Naive thymus-derived CD4-positive, alpha-beta T cell (primary cell): ENCODE data around the gene HLA-DOA. TPM values are rescaled to one million over a fixed set of nuclear protein-coding genes. Genes with fewer than 3 reads are reported as not detected.

Source experiments
- ATAC-seq: fragments of 150-1000 bp; cut with Tn5 transposase; 2 replicates; pipeline ENCODE4 v1.10.0; 2021; ENCODE audit warnings: mild to moderate bottlenecking, moderate library complexity
- CTCF ChIA-PET: fragments of 350-600 bp; sonication (Branson Sonifier 250); formaldehyde crosslinking; loops from one replicate; lab custom pipeline; 2021; ENCODE audit warnings: antibody characterized with exemption; lab: Charles Lee
- POLR2A ChIA-PET: fragments of 350-600 bp; sonication (Branson Sonifier 250); formaldehyde crosslinking; loops from one replicate; lab custom pipeline; 2021; ENCODE audit warnings: antibody characterized with exemption, inconsistent platforms; lab: Charles Lee
- DNase-seq, 9 donors: peaks; one replicate each; pipeline versions ENCODE4 v3.0.0 to v3.0.0-alpha.2; 2020 to 2022; ENCODE audit warnings: mixed read lengths in 1 of 9
- H3K27ac ChIP-seq: one replicate; pipeline ENCODE4 v1.7.0; 2013; ENCODE audit warnings: mild to moderate bottlenecking, low read depth, low read length, moderate library complexity
- H3K27me3 ChIP-seq, 2 donors: one replicate each; pipeline ENCODE4 v1.7.0; 2013; ENCODE audit warnings: low read length in 2 of 2, mild to moderate bottlenecking in 2 of 2, moderate library complexity in 2 of 2; ENCODE audit not compliant: control insufficient read depth in 2 of 2, insufficient read depth in 2 of 2
- H3K36me3 ChIP-seq, 3 experiments: 1 replicate in 2 of 3; 2 replicates in 1 of 3; pipeline ENCODE4 v1.7.0; 2013; ENCODE audit warnings: low read length in 3 of 3, mild to moderate bottlenecking in 3 of 3, moderate library complexity in 1 of 3; ENCODE audit not compliant: insufficient read depth in 3 of 3, control insufficient read depth in 2 of 3
- H3K4me1 ChIP-seq, 2 donors: one replicate each; pipeline ENCODE4 v1.7.0; 2013; ENCODE audit warnings: low read length in 2 of 2, mild to moderate bottlenecking in 2 of 2, moderate library complexity in 1 of 2; ENCODE audit not compliant: control insufficient read depth in 2 of 2, insufficient read depth in 2 of 2
- H3K4me3 ChIP-seq: 2 replicates; pipeline ENCODE4 v1.7.0; 2013; ENCODE audit warnings: mild to moderate bottlenecking, low read length
- H3K9me3 ChIP-seq, 3 experiments: 1 replicate in 2 of 3; 2 replicates in 1 of 3; pipeline ENCODE4 v1.7.0; 2013; ENCODE audit warnings: low read length in 3 of 3; ENCODE audit not compliant: control insufficient read depth in 2 of 3
- H3K27ac Mint-ChIP-seq, 9 donors: one replicate each; pipeline ENCODE4 v1.8.0; 2020 to 2022; ENCODE audit warnings: mixed read lengths in 9 of 9, mild to moderate bottlenecking in 8 of 9, moderate library complexity in 5 of 9, inconsistent platforms in 2 of 9
- H3K27me3 Mint-ChIP-seq, 5 donors: one replicate each; pipeline ENCODE4 v1.8.0; 2021 to 2022; ENCODE audit warnings: mixed read lengths in 5 of 5, mild to moderate bottlenecking in 1 of 5
- H3K36me3 Mint-ChIP-seq, 5 donors: one replicate each; pipeline ENCODE4 v1.8.0; 2020 to 2022; ENCODE audit warnings: mixed read lengths in 5 of 5, mild to moderate bottlenecking in 3 of 5, inconsistent platforms in 1 of 5
- H3K4me1 Mint-ChIP-seq, 7 donors: one replicate each; pipeline ENCODE4 v1.8.0; 2020 to 2022; ENCODE audit warnings: mixed read lengths in 7 of 7, mild to moderate bottlenecking in 3 of 7, inconsistent platforms in 1 of 7
- H3K4me3 Mint-ChIP-seq, 10 donors: one replicate each; pipeline ENCODE4 v1.8.0; 2020 to 2022; ENCODE audit warnings: mild to moderate bottlenecking in 10 of 10, mixed read lengths in 10 of 10, moderate library complexity in 6 of 10, inconsistent platforms in 2 of 10
- H3K9me3 Mint-ChIP-seq, 11 donors: one replicate each; pipeline ENCODE4 v1.8.0; 2020 to 2022; ENCODE audit warnings: mixed read lengths in 11 of 11, mild to moderate bottlenecking in 4 of 11, inconsistent platforms in 1 of 11, moderate library complexity in 1 of 11
- intact Hi-C, 2 donors: fragments of 100-400 bp; cut with micrococcal nuclease; formaldehyde crosslinking; loops; one replicate each; pipeline ENCODE4 v1.15.1; 2023
- polyA plus RNA-seq, 2 donors: library from polyadenylated mRNA; unstranded; fragments of 300-500 nt; fragmentation: Illumina TruSeq; gene quantifications; one replicate each; pipeline ENCODE4 v1.2.3, GENCODE V29; 2021
- total RNA-seq, 6 experiments: library from RNA in 5 of 6; stranded (reverse) in 5 of 6; gene quantifications; 1 replicate in 5 of 6; 2 replicates in 1 of 6; pipeline ENCODE4 v1.2.3 and lab custom pipeline; 2021 to 2026

Gene HLA-DOA
- total and polyA plus RNA-seq, 7 experiments from 2014 or later: 3.0 to 10.5 (median 5.4) TPM

DNA sequence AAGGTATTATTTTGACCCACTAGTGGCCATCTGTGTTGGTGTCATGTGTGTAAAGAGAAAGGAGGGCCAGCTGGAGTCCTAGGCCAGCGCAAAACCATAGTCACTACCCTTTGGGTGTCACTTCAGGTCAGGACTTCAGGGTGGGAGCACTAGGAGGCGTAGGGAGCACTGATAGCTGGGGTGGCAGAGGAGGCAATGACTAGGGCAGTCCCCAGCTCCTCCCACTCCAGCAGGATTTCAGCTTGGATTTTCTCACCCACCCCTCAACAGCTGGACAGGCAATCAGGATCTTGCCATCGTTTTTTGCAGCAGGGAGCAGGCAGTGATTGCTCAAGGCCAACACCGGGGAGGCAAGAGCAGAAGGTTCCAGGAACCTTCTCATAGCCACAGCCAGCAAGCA, 4.2 kb upstream of the HLA-DOA start:
- no peak overlapping the region for H3K27ac Mint-ChIP-seq
- no peaks in the 10 kb centered on the region for H3K9me3 ChIP-seq
- no peak for DNase-seq
- H3K27ac ChIP-seq: no peak overlapping the region
- POLR2A ChIA-PET: interaction anchor here (0.7 kb wide), 1 partner anchor 235 kb away, joined by 3 read pairs; no protein-coding TSS in a partner anchor
- CTCF ChIA-PET: interaction anchor here (0.7 to 2.2 kb wide), 6 partner anchors 62 to 258 kb away, joined by 3 to 10 read pairs (median 4); partner anchors contain the start of genes HLA-DPB1, RPS18 and VPS52
- ATAC-seq: no peak
- H3K36me3 ChIP-seq: no peaks in the 10 kb centered on the region
- no peaks in the 10 kb centered on the region for H3K36me3 Mint-ChIP-seq
- peaks cover 0 to 1% (median 0%) of the 10 kb centered on the region in 11 donors for H3K9me3 Mint-ChIP-seq
- H3K4me1 Mint-ChIP-seq: peaks cover 16 to 35% (median 24%) of the 10 kb centered on the region in 7 donors
- H3K27me3 ChIP-seq: no peaks in the 10 kb centered on the region
- H3K4me3 ChIP-seq: no peak overlapping the region
- peaks cover 3 to 23% of the 10 kb centered on the region in 2 donors for H3K4me1 ChIP-seq
- H3K27me3 Mint-ChIP-seq: peaks cover 0 to 33% (median 2%) of the 10 kb centered on the region in 5 donors
- H3K4me3 Mint-ChIP-seq: no peak overlapping the region
- intact Hi-C loops: loop anchor here (1.0 to 2.0 kb wide), 5 partner anchors 69 to 235 kb away; no protein-coding TSS in a partner anchor

DNA sequence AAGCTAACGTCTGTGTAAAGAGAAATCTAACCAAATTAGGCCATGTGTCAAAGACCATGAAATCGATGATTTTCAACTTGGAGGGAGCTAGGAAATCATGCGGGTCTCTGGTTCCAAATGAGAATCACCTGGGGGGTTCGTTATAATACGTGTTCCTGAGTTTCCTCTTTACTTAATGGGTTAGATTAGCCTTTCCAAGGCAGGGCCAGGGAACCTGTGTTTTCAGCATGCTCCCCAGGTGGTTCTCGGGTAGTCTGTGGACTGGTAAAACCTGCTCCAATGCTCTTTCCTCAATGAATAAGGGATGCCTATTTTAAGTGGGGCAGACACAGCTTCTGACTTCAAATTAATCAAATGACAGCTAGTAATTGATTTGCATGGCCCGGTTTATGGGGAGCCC, 965 bp upstream of the HLA-DOA start:
- POLR2A ChIA-PET: interaction anchor here (0.7 to 1.2 kb wide), 2 partner anchors 10 to 47 kb away, joined by 3 read pairs; no protein-coding TSS in a partner anchor
- Histone ChIP-seq H3K4me1 (peaks cover 0 to 18% of the 10 kb centered on the region in 2 donors), H3K9me3 (no peaks in the 10 kb centered on the region), H3K36me3 (no peaks in the 10 kb centered on the region), H3K27me3 (no peaks in the 10 kb centered on the region), H3K27ac (no peak overlapping the region), H3K4me3 (no peak overlapping the region)
- no peak for DNase-seq
- ATAC-seq: no peak
- Mint-ChIP-seq H3K4me1 (peaks cover 13 to 27% (median 19%) of the 10 kb centered on the region in 7 donors), H3K27ac (no peak overlapping the region), H3K27me3 (peaks cover 0 to 41% (median 2%) of the 10 kb centered on the region in 5 donors), H3K4me3 (no peak overlapping the region), H3K36me3 (no peaks in the 10 kb centered on the region), H3K9me3 (peaks cover 0 to 2% (median 0%) of the 10 kb centered on the region in 11 donors)
- CTCF ChIA-PET: interaction anchor here (0.7 to 0.9 kb wide), 2 partner anchors 15 to 268 kb away, joined by 3 read pairs; no protein-coding TSS in a partner anchor
- intact Hi-C loops: no loop called here

DNA sequence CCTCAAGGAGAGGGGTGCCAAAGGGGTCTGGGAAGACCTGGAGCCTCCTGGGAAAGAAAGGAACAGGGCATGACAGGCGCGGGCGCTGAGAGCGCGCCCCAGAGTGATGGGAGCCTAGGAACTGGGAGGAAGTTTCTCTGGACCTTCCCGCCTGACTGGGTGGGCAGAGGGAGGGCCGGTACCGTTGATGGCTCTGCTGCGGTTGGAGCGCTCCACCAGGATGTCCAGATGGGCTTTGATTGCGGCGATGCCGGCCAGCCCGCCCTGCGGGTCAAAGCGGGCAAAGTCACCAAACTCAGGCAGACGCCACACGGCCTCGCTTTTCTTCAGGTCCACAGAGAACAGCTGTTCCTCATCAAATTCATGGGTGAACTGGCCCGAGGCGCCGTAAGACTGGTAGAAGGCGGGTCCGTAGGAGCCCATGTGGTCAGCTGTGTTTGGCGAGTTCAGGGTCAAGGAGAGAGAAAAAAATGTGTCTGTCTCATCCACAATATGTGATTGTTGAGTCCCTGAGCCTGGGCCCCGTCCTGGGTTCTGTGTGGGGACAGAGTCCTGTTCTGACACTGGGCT, 1.5 kb downstream of the HLA-DOA start:
- no peaks in the 10 kb centered on the region for H3K36me3 Mint-ChIP-seq
- intact Hi-C loops: no loop called here

DNA sequence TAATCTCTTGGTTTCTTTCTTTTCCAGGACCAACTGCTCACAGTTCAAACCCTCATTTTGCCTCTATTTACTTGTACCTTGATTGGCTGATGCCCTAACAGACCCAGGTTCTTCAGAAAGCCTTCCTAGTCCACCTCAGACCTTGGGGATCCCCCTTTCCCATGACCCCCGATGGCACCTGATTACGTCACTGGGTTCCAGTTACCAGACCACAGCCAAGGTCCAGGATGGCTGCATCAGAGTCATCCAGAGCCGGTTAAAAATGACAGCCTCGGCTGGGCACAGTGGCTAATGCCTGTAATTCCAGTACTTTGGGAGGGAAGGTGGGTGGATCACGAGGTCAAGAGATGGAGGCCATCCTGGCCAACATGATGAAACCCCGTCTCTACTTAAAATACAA, 4.5 kb downstream of the HLA-DOA start:
- Histone ChIP-seq H3K27ac (no peak overlapping the region), H3K9me3 (no peaks in the 10 kb centered on the region), H3K36me3 (no peaks in the 10 kb centered on the region), H3K27me3 (no peaks in the 10 kb centered on the region), H3K4me3 (no peak overlapping the region), H3K4me1 (peaks cover 0 to 10% of the 10 kb centered on the region in 2 donors)
- peaks cover 0 to 2% (median 0%) of the 10 kb centered on the region in 11 donors for H3K9me3 Mint-ChIP-seq
- no peaks in the 10 kb centered on the region for H3K36me3 Mint-ChIP-seq
- H3K4me1 Mint-ChIP-seq: peaks cover 17 to 28% (median 26%) of the 10 kb centered on the region in 7 donors
- ChIA-PET CTCF (interaction anchor here (0.6 to 1.4 kb wide), 2 partner anchors 10 to 1098 kb away, joined by 3 to 4 read pairs; no protein-coding TSS in a partner anchor), POLR2A (no interaction called here)
- DNase-seq (no peak), ATAC-seq (no peak)
- intact Hi-C loops: no loop called here
- H3K27me3 Mint-ChIP-seq: peaks cover 10 to 56% (median 15%) of the 10 kb centered on the region in 5 donors
- no peak overlapping the region for H3K27ac Mint-ChIP-seq
- H3K4me3 Mint-ChIP-seq: no peak overlapping the region

More for the DNA sequence above, 1.5 kb downstream of the HLA-DOA start:
- H3K27me3 ChIP-seq: no peaks in the 10 kb centered on the region
- no peaks in the 10 kb centered on the region for H3K9me3 ChIP-seq
- DNase-seq (no peak), ATAC-seq (no peak)
- no peak overlapping the region for H3K4me3 ChIP-seq
- H3K4me1 Mint-ChIP-seq: peaks cover 11 to 22% (median 15%) of the 10 kb centered on the region in 7 donors
- CTCF ChIA-PET: no interaction called here
- peak overlapping the region in 4 of 9 donors; percentile 38 to 73 (median 62) for H3K27ac Mint-ChIP-seq
- POLR2A ChIA-PET: interaction anchor here (1.2 kb wide), 1 partner anchor 36 kb away, joined by 4 read pairs; no protein-coding TSS in a partner anchor
- H3K4me1 ChIP-seq: peaks cover 0 to 14% of the 10 kb centered on the region in 2 donors
- peaks cover 0 to 47% (median 8%) of the 10 kb centered on the region in 5 donors for H3K27me3 Mint-ChIP-seq
- peaks cover 0 to 2% (median 0%) of the 10 kb centered on the region in 11 donors for H3K9me3 Mint-ChIP-seq
- H3K4me3 Mint-ChIP-seq: peak overlapping the region in 8 of 10 donors; percentile 1 to 86 (median 66)
- no peaks in the 10 kb centered on the region for H3K36me3 ChIP-seq
- no peak overlapping the region for H3K27ac ChIP-seq

DNA sequence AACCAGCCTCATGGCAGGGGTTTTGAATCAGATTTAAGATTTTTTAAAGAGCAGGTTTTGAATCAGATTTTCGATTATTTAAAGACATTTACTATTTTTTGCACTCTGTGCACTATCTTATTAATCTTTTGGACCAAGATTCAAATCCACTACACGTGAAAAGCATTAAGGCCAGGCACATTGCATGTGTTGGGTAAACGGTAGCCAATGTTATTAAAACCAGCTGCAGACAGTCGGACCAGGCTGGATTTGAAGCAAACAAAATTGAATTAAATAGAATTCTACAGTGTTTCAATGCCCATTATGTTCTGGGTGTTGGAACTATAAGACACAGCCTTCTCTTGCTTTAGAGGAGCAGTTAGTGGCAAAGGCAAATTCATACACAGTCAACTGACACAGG, 7.7 kb downstream of the HLA-DOA start:
- POLR2A ChIA-PET: interaction anchor here (0.6 kb wide), 1 partner anchor 236 kb away, joined by 3 read pairs; no protein-coding TSS in a partner anchor
- DNase-seq: no peak

DNA sequence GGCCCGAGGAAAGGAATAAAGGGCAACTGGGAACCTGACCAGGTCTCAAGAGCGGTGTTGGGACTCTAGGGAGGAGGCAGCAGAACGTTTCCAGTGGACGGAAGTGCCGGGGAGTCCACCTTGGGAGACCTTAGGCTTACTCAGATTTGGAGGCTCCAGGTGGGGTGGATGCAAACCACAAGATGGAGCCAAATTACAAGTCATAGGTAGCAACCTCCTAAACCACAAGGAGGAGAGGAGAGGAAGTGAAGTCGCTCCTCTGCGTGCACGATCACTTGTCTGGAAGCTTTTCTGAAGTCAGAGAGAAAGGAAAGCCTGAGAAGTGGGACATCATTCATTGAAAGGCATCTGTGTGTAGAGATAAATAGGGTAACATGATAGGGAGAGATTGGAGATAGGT, 9.3 kb downstream of the HLA-DOA start:
- Histone ChIP-seq H3K27ac (no peak overlapping the region), H3K36me3 (no peaks in the 10 kb centered on the region), H3K4me3 (no peak overlapping the region), H3K9me3 (no peaks in the 10 kb centered on the region), H3K27me3 (no peaks in the 10 kb centered on the region), H3K4me1 (no peaks in the 10 kb centered on the region)
- Mint-ChIP-seq H3K36me3 (no peaks in the 10 kb centered on the region), H3K27ac (peak overlapping the region in 2 of 9 donors; percentile 18 to 60), H3K9me3 (no peaks in the 10 kb centered on the region), H3K4me1 (peaks cover 7 to 13% (median 8%) of the 10 kb centered on the region in 7 donors), H3K27me3 (peaks cover 10 to 58% (median 25%) of the 10 kb centered on the region in 5 donors), H3K4me3 (peak overlapping the region in 4 of 10 donors; percentile 6 to 45 (median 20))
- intact Hi-C loops: no loop called here
- ChIA-PET CTCF (interaction anchor here (0.8 to 1.5 kb wide), 2 partner anchors 73 to 160 kb away, joined by 3 read pairs; no protein-coding TSS in a partner anchor), POLR2A (interaction anchor here (1.3 to 1.6 kb wide), 2 partner anchors 10 to 28 kb away, joined by 3 to 4 read pairs; partner anchors contain the start of gene HLA-DOA)
- ATAC-seq: peak; percentile 70
- peak in 7 of 9 donors; percentile 22 to 58 (median 41) for DNase-seq

More for the DNA sequence above, 7.7 kb downstream of the HLA-DOA start:
- Mint-ChIP-seq H3K27me3 (peaks cover 10 to 48% (median 25%) of the 10 kb centered on the region in 5 donors), H3K36me3 (no peaks in the 10 kb centered on the region), H3K4me1 (peaks cover 7 to 13% (median 8%) of the 10 kb centered on the region in 7 donors), H3K27ac (no peak overlapping the region), H3K4me3 (no peak overlapping the region), H3K9me3 (no peaks in the 10 kb centered on the region)
- no peaks in the 10 kb centered on the region for H3K4me1 ChIP-seq
- intact Hi-C loops: no loop called here
- ATAC-seq: no peak
- no peaks in the 10 kb centered on the region for H3K36me3 ChIP-seq
- no peak overlapping the region for H3K4me3 ChIP-seq
- H3K9me3 ChIP-seq: no peaks in the 10 kb centered on the region
- no peaks in the 10 kb centered on the region for H3K27me3 ChIP-seq
- H3K27ac ChIP-seq: no peak overlapping the region
- CTCF ChIA-PET: interaction anchor here (0.5 kb wide), 1 partner anchor 258 kb away, joined by 4 read pairs; no protein-coding TSS in a partner anchor
